NCI-H187 (cell line): ENCODE measurements around the gene AKAIN1.

Experiments
- DNase-seq, 2 experiments: peaks; one replicate each; lab custom pipeline; 2025; lab: John Stamatoyannopoulos, UW

AKAIN1 gene

DNA sequence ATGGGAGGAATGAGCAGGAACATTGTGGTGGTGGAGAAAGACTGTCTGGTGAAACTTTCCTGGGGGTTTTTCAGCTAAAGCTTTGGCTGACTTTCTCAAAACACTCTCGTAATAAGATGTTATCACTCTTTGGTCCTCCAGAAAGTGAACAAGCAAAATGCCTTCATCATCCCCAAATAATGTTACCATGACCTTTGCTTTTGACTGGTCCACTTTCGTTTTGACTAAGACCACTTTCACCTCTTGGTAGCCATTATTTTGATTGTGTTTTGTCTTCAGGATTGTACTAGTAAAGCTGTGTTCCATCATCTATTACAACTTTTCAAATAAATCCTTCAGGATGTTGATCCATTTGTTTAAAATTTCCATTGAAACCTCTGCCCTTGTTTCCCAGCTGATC lies 103.2 kb downstream of the AKAIN1 start:
- DNase-seq: no peak
